VCaP (cell line): ENCODE measurements around the gene STEAP3.

ENCODE experiments used
- H3K27ac ChIP-seq: fragments of 450-650 bp; 2 replicates; pipeline ENCODE4 v1.5.1; 2017
- CTCF ChIP-seq: fragments of 450-650 bp; conservative IDR thresholded peaks from 2 replicates; pipeline ENCODE4 v1.5.1; 2017; ENCODE audit warnings: mild to moderate bottlenecking, moderate library complexity

STEAP3 gene

GRCh38 chr2:119306196-119306590, 82.6 kb downstream of the STEAP3 start:
- no peak for TF ChIP-seq CTCF
- peak overlapping the region; percentile 64 for H3K27ac ChIP-seq

GRCh38 chr2:119307419-119308140, 83.9 kb downstream of the STEAP3 start:
- no peak overlapping the region for H3K27ac ChIP-seq
- TF ChIP-seq CTCF = no peak

GRCh38 chr2:119308793-119309330, 85.2 kb downstream of the STEAP3 start:
- TF ChIP-seq CTCF = no peak
- no peak overlapping the region for H3K27ac ChIP-seq

- H3K27ac ChIP-seq = peak overlapping the region; percentile 65; the same call in 1 of the 2 replicates
- no peak for TF ChIP-seq CTCF
Measured at GRCh38 chr2:119311371-119311770, 87.7 kb downstream of the STEAP3 start.

- H3K27ac ChIP-seq = peak overlapping the region; percentile 65
- no peak for TF ChIP-seq CTCF
Measured at GRCh38 chr2:119311831-119312230, 88.2 kb downstream of the STEAP3 start.
